Activated CD4-positive, alpha-beta T cell treated with anti-CD3 and anti-CD28 coated beads, Interleukin-2, Interleukin-4, amounts not matched to agents 100 ng/mL and 50 ng/mL, durations not matched to agents 16 hours and 8 hours (primary cell): ENCODE measurements around the gene TMEM221.
A peak's percentile ranks its signal among the peaks of the same experiment; 100 is the strongest.

Experiments
- DNase-seq: peaks from one replicate; pipeline ENCODE4 v3.0.0-alpha.2; 2020; ENCODE audit warnings: low spot score

Gene TMEM221

DNA sequence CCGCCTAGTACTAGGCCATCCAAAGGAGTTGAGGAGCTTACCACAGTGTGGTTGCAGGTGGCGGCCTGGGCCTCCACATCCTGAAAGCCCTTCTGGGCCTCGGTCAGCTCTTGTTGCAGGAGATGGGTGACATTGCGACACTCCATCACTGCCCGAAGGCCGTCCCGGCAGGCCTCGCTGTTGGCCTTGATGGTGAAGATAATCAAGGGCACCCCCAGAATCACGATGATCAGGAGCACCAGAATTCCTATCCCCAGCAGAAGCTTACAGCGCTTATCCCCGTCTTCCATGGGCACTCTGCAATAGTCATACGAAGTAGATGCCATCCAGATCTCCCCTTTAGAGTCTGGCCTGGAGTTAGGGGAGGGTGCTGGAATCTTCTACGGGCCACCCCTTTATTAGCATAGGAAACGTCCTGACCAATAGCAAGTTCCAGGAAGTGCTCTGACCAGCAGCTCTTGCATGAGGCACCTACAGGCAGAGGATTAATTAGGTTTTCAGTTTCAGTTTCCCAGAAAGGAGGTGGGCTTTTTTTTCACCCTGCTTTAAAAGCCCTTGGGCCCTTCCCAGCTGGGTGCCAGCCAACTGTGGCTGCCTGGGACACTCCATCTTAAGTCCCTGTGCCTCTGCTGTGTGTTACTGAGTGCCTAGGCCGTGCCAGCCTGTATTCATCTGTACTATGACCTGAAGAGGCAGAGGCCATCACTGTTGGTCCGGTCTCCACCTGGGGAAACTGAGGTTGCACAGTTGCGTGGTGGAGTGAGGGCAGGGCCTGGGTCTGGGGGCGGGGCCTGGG lies 43.0 kb downstream of the TMEM221 start, which contains the start of gene BST2:
BST2 (minus strand) TSS at position 381 of the 796 bp plus-strand sequence; CDS start at position 326, 55 bp downstream.
- peak; percentile 85 for DNase-seq

GRCh38 chr19:17404621-17405249 lies 43.7 kb downstream of the TMEM221 start:
- peak; percentile 25 for DNase-seq

DNA sequence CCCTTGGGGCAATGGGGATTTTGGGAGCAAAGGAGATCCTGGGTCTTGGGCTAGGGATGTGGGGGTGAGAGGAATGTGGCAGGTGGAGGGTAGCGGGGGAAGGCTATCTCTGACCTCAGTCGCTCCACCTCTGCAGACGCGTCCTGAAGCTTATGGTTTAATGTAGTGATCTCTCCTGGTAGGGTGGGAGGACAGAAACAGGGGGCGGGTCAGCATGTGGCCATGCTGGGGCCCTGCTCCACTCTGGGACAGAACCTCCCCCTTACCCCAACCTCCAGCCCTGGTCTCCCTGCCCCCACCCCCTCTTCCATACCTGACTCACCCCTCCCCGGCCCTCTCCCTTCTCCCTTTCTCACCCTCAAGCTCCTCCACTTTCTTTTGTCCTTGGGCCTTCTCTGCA lies 44.5 kb downstream of the TMEM221 start:
- peak; percentile 27 for DNase-seq

DNA sequence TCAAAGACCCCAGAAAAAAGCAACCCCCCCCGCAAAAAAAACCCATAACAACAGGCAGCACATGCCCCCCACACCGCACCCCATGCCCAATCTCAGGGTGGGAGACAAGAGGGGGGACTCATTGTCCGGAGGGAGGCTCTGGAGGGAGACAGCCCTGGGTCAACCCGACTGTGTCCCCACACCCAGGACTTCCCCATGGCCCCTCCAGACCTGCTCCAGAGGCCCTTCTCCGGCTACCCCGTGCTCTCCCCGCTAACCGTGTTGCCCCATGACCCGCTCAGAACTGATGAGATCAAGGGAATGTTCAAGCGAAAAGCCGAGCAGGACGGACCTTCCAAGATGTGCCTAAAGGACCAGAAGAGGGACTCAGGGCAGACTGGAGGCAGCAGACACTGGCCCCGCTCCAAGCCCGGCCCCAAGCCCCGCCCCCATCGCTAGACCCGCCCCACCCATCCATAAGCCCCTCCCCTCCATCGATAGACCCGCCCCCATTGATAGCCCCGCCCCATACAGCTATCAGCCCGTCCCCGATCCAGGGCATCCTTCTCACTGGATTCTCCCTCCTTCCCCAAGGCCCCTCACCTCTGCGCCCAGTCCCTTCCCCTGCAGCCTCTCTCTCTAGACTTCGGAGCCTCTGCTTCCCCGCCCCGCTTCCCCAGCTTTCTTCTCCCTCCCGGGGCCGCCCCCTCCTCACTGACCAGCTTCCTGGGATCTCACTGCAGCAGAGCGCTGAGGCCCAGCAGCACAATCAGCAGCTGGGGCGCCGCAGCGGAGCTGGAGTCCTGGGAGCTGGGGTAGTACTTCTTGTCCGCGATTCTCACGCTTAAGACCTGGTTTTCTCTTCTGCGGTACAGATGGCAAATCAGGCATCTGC lies 45.2 kb downstream of the TMEM221 start:
- DNase-seq: peak; percentile 50

- DNase-seq: no peak
Observed at GRCh38 chr19:17401628-17402027, 46.8 kb downstream of the TMEM221 start.

DNA sequence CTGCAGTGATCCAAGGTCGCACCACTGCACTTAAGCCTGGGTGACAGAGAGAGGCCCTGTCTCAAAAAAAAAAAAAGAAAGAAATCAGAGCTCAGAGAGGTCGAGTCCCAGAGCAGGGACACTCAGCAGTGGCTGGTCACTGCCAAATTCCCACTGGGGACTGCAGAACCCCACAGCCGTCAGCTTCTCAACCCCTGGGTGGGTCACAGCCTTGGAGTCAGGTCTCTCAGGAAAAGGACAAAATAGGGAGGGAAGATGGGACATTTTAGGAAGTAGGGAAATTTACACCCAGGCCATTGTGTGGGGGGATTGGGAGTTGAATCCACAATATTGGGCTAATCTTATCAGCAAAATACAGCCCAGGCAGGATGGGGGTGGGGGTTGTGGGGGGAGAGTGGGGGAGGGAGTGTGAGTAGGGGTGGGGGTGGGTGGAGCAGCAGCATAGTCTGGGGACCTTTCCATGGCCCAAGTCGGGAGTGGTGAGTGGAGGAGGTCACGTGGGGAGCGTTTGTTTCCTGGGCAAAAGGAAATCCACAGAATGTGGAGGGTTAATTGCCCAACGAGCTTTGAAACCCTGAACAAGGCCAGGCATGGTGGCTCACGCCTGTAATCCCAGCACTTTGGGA lies 49.5 kb downstream of the TMEM221 start:
- DNase-seq: no peak

DNA sequence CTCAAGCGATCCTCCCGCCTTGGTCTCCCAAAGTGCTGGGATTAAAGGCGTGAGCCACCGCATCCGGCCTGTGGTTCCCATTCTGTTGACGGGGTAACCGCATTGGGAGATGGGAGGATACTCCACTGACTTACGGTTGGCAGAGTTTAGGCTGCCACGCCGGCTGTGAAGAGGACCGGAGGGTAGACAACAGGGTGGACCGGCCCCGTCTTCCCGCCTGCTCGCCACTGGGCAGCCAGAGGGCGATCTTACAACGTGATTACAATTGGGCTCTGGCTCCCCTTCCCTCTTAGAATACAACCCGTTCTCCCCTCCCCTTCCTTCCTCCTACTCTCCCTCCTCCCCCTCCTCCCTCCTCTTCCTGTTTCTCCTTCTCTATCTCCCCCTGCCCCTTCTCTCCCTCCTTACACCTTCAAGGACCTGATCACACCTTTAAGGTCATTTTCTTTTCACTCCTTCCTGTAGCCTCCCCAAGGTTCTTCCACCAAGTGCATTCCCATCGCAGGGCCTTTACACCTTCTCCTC lies 53.5 kb downstream of the TMEM221 start:
- peak; percentile 86 for DNase-seq

DNA sequence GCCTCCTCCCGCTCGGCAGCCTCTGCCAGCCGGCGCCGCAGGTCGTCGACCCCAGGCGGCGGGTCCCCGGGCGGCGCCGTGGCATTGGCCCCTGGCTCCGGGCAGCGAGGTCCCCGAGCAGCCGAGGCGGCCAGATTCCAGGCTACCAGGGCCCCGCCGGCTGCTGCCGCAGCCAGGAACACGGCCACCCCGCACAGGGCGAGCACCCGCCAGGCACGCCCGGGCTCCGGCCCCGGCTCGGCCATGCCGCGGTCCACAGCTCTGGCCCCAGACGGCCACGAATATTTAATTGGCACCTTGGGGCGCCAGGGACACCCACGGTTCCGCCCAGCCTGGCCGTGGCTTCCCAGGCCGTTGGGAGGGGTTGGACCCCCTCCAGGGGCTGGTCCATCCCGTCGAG lies 54.6 kb downstream of the TMEM221 start, which contains the start of gene CCDC194:
CCDC194 (minus strand) TSS at position 283 of the 400 bp plus-strand sequence; CDS start at position 245, 38 bp downstream.
- no peak for DNase-seq

- no peak for DNase-seq
Observed at GRCh38 chr19:17393002-17393401, 55.5 kb downstream of the TMEM221 start.

- no peak for DNase-seq
Observed at GRCh38 chr19:17391371-17392151, 56.9 kb downstream of the TMEM221 start.

DNA sequence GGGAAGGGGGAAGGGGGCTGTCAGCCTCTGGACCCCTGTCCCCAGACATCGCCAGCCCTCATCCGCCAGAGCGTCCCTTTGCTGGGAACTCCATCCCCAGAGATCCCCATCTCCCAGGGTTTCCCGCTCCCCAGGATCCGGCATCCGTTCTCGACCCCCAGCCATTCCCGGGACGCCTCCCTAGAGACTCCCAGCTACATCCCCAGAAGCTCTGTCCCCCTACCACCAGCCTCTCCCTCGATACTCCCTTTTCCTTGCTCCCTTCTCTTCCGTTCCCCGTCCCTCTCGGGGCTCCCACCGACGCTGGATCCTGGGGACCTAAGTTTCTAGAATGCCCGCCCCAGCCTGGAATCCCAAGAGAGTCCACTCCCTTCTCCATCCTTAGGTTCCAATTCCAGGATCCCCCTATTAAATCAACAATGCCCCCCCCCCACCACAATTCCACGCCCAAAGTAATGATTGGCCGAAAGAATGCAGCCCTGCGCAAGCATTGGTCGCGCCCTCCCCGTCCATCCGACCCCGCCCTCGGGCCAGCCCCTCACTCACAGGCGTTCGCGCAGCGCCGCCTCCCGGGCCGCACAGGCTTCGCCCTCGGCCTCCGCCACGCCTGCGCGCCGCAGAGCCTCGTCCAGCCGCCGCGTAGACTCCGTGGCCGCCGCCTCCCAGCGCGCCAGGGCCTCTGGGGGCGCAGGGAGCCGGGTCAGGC lies 57.6 kb downstream of the TMEM221 start:
- DNase-seq: peak; percentile 90

DNA sequence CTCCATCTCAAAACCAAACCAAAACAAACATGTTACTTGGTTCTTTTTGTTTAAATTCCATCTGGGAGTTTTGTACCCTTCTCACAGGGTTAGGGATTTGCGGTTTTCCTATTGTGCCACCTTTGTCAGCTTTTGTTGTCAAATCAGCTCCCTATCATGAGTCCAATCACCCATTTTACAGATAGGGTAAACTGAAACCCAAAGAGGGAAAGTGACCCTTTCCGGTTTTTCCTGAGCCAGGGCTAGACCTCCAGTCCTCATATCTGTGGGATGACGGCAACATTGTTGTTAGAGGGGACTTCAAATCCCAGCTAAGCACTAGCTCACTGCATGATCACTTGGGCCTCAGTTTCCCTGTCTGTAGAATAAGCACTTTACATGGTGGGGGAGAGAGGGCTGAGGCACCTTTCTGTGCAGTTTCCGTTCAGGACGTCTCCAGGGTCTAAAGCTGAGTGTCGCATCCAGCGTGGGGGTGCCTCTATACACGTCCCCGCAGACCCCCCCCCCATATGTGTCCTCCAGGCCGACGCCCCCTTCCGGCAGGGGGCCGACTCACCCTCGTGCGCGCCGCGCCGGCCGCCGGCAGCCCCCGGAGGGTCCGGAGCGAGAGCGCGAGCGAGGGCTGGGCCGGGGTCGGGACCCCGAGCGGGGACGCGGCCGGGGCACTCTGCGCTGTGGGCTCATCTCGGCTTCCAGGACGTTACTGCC lies 58.4 kb downstream of the TMEM221 start:
- DNase-seq: no peak

- no peak for DNase-seq
Observed at GRCh38 chr19:17389288-17389687, 59.2 kb downstream of the TMEM221 start.

DNA sequence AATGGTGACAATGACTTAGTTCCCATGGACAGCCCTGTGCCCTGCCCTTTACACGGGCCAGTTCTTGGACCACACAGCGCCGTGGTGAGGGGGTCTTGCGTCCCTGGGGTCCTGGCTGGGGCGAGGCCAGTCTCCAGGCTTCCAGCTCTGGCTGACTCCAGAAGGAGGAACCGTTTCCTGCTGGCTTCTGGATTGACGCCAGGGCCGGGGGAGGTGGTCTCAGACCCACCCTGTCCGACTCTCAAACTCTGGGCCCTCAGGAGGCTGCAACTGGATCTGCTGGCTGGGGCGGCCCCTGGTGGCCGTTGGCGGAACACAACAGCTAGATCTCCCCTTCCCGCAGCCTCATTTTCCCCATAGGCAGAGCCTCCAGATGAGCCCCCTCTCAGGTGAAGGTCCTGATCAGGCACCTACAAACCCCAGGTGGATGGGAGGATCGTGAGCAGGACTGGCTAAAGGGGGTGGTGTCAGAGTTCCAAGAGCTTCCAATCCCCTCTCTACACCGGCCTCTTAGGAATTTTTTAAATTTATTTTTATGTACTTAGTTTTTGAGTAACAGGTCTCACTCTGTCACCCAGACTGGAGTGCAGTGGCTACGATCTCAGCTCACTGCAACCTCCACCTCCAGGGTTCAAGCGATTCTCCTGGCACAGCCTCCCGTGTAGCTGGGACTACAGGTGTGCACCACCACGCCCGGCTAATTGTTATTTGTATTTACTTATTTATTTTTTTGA lies 62.4 kb downstream of the TMEM221 start:
- DNase-seq: peak; percentile 55
